ENCODE data around the gene RNF167. TPM values are rescaled to one million over a fixed set of nuclear protein-coding genes. Genes with fewer than 3 reads are reported as not detected.

The RNF167 gene
- total and polyA plus RNA-seq, 2 donors from 2014 or later: 95.0 to 188 TPM

- Histone ChIP-seq H3K9ac (ENCODE audit: low read length in 3 of 3) (no peak overlapping the region), H3K4me1 (ENCODE audit: control insufficient read depth in 2 of 3, insufficient read depth in 2 of 3, low read depth in 1 of 3, low read length in 3 of 3) (peaks cover 3 to 19% (median 4%) of the 10 kb centered on the region in 3 donors), H3K27ac (ENCODE audit: low read depth in 2 of 2, low read length in 2 of 2) (no peak overlapping the region), H3K9me3 (ENCODE audit: control insufficient read depth in 2 of 3, insufficient read depth in 1 of 3, low read length in 3 of 3) (no peaks in the 10 kb centered on the region), H3K27me3 (ENCODE audit: control insufficient read depth, insufficient read depth, low read length) (no peaks in the 10 kb centered on the region), H3K36me3 (ENCODE audit: control insufficient read depth in 2 of 3, insufficient read depth in 3 of 3, low read length in 3 of 3) (peaks cover 0 to 33% (median 24%) of the 10 kb centered on the region in 3 donors), H3K4me3 (ENCODE audit: low read length in 3 of 3) (no peak overlapping the region)
- FAIRE-seq (no peak), DNase-seq (peak in 1 of 5 donors; percentile 66)
- intact Hi-C loops (cut with DNase I): no loop called here
- no peak for TF ChIP-seq CTCF (IDR thresholded peaks at IDR 0.05; ENCODE audit: borderline replicate concordance, extremely low read depth, insufficient read depth)
Measured at GRCh38 chr17:4973256-4974114, 33.4 kb downstream of the RNF167 start.

GRCh38 chr17:4974115-4974670 lies 34.1 kb downstream of the RNF167 start:
- Histone ChIP-seq H3K9ac (ENCODE audit: low read length in 3 of 3) (no peak overlapping the region), H3K4me1 (ENCODE audit: control insufficient read depth in 2 of 3, insufficient read depth in 2 of 3, low read depth in 1 of 3, low read length in 3 of 3) (peaks cover 3 to 14% (median 4%) of the 10 kb centered on the region in 3 donors), H3K27me3 (ENCODE audit: control insufficient read depth, insufficient read depth, low read length) (no peaks in the 10 kb centered on the region), H3K4me3 (ENCODE audit: low read length in 3 of 3) (no peak overlapping the region), H3K36me3 (ENCODE audit: control insufficient read depth in 2 of 3, insufficient read depth in 3 of 3, low read length in 3 of 3) (peaks cover 0 to 38% (median 27%) of the 10 kb centered on the region in 3 donors), H3K9me3 (ENCODE audit: control insufficient read depth in 2 of 3, insufficient read depth in 1 of 3, low read length in 3 of 3) (no peaks in the 10 kb centered on the region), H3K27ac (ENCODE audit: low read depth in 2 of 2, low read length in 2 of 2) (no peak overlapping the region)
- DNase-seq (peak in 1 of 5 donors; percentile 40), FAIRE-seq (no peak)
- intact Hi-C loops (cut with DNase I): no loop called here
- no peak for TF ChIP-seq CTCF (IDR thresholded peaks at IDR 0.05; ENCODE audit: borderline replicate concordance, extremely low read depth, insufficient read depth)

GRCh38 chr17:4978726-4979125 lies 38.7 kb downstream of the RNF167 start:
- no peak overlapping the region for H3K4me3 ChIP-seq (ENCODE audit: low read length in 3 of 3)
- H3K4me1 ChIP-seq (ENCODE audit: control insufficient read depth in 2 of 3, insufficient read depth in 2 of 3, low read depth in 1 of 3, low read length in 3 of 3): peaks cover 0 to 5% (median 2%) of the 10 kb centered on the region in 3 donors
- no peak overlapping the region for H3K9ac ChIP-seq (ENCODE audit: low read length in 3 of 3)
- H3K36me3 ChIP-seq (ENCODE audit: control insufficient read depth in 2 of 3, insufficient read depth in 3 of 3, low read length in 3 of 3): peaks cover 0 to 39% (median 31%) of the 10 kb centered on the region in 3 donors
- no peaks in the 10 kb centered on the region for H3K27me3 ChIP-seq (ENCODE audit: control insufficient read depth, insufficient read depth, low read length)
- FAIRE-seq: no peak
- no peaks in the 10 kb centered on the region for H3K9me3 ChIP-seq (ENCODE audit: control insufficient read depth in 2 of 3, insufficient read depth in 1 of 3, low read length in 3 of 3)
- no peak for TF ChIP-seq CTCF (IDR thresholded peaks at IDR 0.05; ENCODE audit: borderline replicate concordance, extremely low read depth, insufficient read depth)
- intact Hi-C loops (cut with DNase I): no loop called here
- H3K27ac ChIP-seq (ENCODE audit: low read depth in 2 of 2, low read length in 2 of 2): no peak overlapping the region
- DNase-seq: no peak

Measured in kidney (tissue), 14 donors.